Tibial artery (tissue), 4 donors: ENCODE measurements around the gene UBE2E2.

Source experiments
- DNase-seq, 2 donors: peaks; one replicate each; pipeline ENCODE4 v3.0.0-alpha.2; 2019
- H3K27ac ChIP-seq, 2 donors: fragments of 200-600 bp; sonication (generic) in 1 of 2; 1 replicate in 1 of 2; 2 replicates in 1 of 2; pipeline ENCODE4 v1.5.1; 2018 to 2019; ENCODE audit warnings: mild to moderate bottlenecking in 1 of 2
- H3K27me3 ChIP-seq, 2 donors: fragments of 200-600 bp; sonication (generic) in 1 of 2; one replicate each; pipeline versions ENCODE4 v1.5.1 to v1.6.0; 2016 to 2019
- H3K36me3 ChIP-seq, 3 donors: fragments of 200-600 bp; sonication (generic) in 2 of 3; one replicate each; pipeline ENCODE4 v1.5.1; 2016 to 2019; ENCODE audit warnings: mild to moderate bottlenecking in 2 of 3
- H3K4me1 ChIP-seq, 4 donors: fragments of 200-600 bp; sonication (generic) in 2 of 4; 1 replicate in 3 of 4; 2 replicates in 1 of 4; pipeline ENCODE4 v1.5.1; 2016 to 2019
- H3K4me3 ChIP-seq, 2 donors: fragments of 200-600 bp; sonication (generic) in 1 of 2; 1 replicate in 1 of 2; 2 replicates in 1 of 2; pipeline ENCODE4 v1.5.1; 2018 to 2019; ENCODE audit warnings: mild to moderate bottlenecking in 2 of 2
- H3K9me3 ChIP-seq, 3 donors: fragments of 200-600 bp; sonication (generic) in 1 of 3; one replicate each; pipeline ENCODE4 v1.5.1; 2016 to 2019
- intact Hi-C: fragments of 100-400 bp; cut with DNase I; formaldehyde crosslinking; loops from one replicate; pipeline ENCODE4 v1.15.0; 2023; ENCODE audit warnings: low total_unique reads
- TF ChIP-seq, protein P1 (sequence below), 2 experiments: fragments of 200-600 bp in 1 of 2; fragments of 450-650 bp in 1 of 2; IDR thresholded peaks; one replicate each; pipeline ENCODE4 v1.5.1; 2017 to 2019; ENCODE audit warnings: antibody characterized with exemption in 2 of 2, mild to moderate bottlenecking in 1 of 2, moderate library complexity in 1 of 2

The UBE2E2 gene

DNA sequence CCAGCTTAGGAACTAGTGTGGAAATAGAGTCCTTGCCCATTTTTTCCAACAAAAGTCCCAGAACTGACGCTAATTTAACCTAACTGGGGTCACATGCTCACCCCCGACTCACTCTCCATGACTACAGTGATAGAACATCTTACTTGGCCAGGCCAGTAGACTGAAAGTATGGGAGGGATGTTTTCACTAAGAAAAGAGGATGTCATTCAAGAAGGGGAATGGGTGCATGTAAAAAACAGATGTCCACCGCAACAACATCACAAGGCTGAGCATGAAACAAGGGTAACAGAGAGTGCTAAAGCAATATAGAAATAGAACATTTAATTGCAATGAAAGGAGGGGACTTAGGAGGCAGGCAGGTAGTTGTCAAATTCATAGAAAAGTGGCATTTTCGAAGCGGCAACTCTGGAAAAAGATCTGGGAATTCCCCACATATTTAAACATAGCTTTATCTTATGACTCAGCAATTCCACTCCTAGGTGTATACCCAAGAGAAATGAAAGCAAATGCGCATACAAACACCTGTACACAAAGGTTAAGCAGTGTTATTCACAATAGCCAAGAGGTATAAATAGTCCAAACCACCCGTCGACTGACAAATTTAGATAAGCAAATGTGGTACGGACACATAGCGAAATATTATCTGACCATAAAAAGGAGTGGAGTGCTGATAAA, 41.1 kb upstream of the UBE2E2 start:
- intact Hi-C loops: no loop called here
- TF ChIP-seq, protein P1, sequence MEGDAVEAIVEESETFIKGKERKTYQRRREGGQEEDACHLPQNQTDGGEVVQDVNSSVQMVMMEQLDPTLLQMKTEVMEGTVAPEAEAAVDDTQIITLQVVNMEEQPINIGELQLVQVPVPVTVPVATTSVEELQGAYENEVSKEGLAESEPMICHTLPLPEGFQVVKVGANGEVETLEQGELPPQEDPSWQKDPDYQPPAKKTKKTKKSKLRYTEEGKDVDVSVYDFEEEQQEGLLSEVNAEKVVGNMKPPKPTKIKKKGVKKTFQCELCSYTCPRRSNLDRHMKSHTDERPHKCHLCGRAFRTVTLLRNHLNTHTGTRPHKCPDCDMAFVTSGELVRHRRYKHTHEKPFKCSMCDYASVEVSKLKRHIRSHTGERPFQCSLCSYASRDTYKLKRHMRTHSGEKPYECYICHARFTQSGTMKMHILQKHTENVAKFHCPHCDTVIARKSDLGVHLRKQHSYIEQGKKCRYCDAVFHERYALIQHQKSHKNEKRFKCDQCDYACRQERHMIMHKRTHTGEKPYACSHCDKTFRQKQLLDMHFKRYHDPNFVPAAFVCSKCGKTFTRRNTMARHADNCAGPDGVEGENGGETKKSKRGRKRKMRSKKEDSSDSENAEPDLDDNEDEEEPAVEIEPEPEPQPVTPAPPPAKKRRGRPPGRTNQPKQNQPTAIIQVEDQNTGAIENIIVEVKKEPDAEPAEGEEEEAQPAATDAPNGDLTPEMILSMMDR (IDR thresholded peaks at IDR 0.05): no peak
- H3K27me3 ChIP-seq: no peaks in the 10 kb centered on the region
- no peak for DNase-seq
- H3K36me3 ChIP-seq: no peaks in the 10 kb centered on the region
- H3K9me3 ChIP-seq: no peaks in the 10 kb centered on the region
- H3K27ac ChIP-seq: no peak overlapping the region
- H3K4me1 ChIP-seq: peaks cover 0 to 10% (median 5%) of the 10 kb centered on the region in 4 donors
- no peak overlapping the region for H3K4me3 ChIP-seq

DNA sequence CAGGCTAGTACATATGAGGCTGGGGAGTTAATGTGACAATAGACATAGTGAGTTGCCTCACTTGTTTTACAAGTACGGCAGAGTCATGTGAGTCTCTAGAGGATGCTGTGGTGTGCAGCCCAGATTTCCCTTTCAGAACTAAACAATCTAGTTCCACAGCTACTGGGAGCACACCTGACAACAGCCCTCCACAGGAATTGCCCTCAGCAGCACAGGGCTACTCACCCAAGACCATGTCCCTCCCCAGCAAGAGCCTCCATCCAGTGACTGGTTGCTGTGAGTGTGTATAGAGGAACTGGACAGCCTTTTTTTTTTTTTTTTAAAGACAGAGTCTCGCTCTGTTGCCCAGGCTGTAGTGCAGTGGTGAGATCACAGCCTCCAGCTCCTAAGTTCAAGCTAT, 40.2 kb upstream of the UBE2E2 start:
- no peak overlapping the region for H3K4me3 ChIP-seq
- no peak overlapping the region for H3K27ac ChIP-seq
- H3K9me3 ChIP-seq: no peaks in the 10 kb centered on the region
- TF ChIP-seq, protein P1 (IDR thresholded peaks at IDR 0.05): no peak
- H3K4me1 ChIP-seq: peaks cover 0 to 10% (median 5%) of the 10 kb centered on the region in 4 donors
- no peak for DNase-seq
- intact Hi-C loops: no loop called here
- no peaks in the 10 kb centered on the region for H3K36me3 ChIP-seq
- H3K27me3 ChIP-seq: no peaks in the 10 kb centered on the region

DNA sequence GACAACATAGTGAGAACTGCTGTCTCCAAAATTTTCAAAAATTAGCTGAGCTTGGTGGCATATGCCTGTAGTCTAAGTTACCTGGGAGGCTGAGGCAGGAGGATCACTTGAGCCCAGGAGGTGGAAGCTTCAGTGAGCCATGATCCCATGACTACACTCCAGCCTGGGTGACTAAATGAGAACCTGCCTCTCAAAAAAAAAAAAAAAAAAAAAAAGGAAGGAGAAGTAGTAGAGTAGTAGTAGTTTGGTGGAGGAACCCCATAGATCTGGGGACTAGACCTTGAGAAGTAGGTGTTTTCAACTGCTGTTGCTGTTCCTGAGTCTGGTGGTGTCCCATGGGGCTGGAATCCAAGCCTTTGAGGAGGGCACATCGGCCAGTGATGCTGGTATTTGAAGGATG, 38.4 kb upstream of the UBE2E2 start:
- Histone ChIP-seq H3K27ac (no peak overlapping the region), H3K27me3 (no peaks in the 10 kb centered on the region), H3K9me3 (no peaks in the 10 kb centered on the region), H3K4me1 (peaks cover 0 to 6% (median 1%) of the 10 kb centered on the region in 4 donors), H3K36me3 (no peaks in the 10 kb centered on the region), H3K4me3 (no peak overlapping the region)
- TF ChIP-seq, protein P1 (IDR thresholded peaks at IDR 0.05): no peak
- DNase-seq: no peak
- intact Hi-C loops: no loop called here

DNA sequence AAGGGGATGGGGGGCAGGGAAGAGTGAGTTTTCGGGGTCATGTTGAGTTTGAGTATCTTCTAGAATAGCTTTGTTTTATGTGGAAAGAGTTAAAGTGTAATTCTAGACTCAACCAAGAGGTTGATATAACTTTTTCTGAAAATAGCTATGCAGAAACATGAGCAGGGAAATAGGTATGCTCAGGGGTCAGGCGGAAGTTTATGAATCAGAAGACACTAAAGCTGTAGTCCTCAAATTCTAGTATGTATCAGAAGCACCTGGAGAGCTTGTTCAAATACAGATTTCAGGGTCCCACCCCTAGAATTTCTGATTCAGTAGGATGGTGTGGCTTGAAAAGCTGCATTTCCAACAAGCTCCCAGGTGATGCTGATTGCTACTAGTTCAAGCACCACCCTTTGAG, 37.6 kb upstream of the UBE2E2 start:
- no peaks in the 10 kb centered on the region for H3K9me3 ChIP-seq
- no peak for DNase-seq
- H3K4me3 ChIP-seq: no peak overlapping the region
- no peaks in the 10 kb centered on the region for H3K36me3 ChIP-seq
- H3K4me1 ChIP-seq: no peaks in the 10 kb centered on the region
- TF ChIP-seq, protein P1 (IDR thresholded peaks at IDR 0.05): no peak
- H3K27ac ChIP-seq: no peak overlapping the region
- intact Hi-C loops: no loop called here
- no peaks in the 10 kb centered on the region for H3K27me3 ChIP-seq

DNA sequence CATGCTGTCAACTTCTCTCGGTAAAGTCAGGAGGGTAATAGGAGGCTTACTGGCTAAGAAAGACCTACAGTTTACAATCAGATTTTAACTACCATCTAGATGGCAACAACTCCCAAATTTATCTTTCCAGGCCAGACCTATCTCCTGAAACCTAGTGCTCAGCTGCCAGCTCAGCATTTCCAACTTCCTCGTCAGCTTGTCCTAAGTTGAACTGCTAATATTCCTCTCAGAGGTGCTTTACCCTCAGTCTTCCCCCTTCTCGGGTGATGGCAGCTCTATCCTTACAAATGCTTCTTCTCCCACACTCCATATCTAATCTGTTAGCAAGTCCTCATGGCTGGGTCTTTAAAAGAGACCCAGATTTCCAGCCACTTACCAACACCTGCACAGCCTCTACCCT, 36.9 kb upstream of the UBE2E2 start:
- TF ChIP-seq, protein P1 (IDR thresholded peaks at IDR 0.05): no peak
- H3K27ac ChIP-seq: no peak overlapping the region
- no peak overlapping the region for H3K4me3 ChIP-seq
- H3K4me1 ChIP-seq: no peaks in the 10 kb centered on the region
- DNase-seq: no peak
- intact Hi-C loops: no loop called here
- no peaks in the 10 kb centered on the region for H3K27me3 ChIP-seq
- no peaks in the 10 kb centered on the region for H3K9me3 ChIP-seq
- no peaks in the 10 kb centered on the region for H3K36me3 ChIP-seq

DNA sequence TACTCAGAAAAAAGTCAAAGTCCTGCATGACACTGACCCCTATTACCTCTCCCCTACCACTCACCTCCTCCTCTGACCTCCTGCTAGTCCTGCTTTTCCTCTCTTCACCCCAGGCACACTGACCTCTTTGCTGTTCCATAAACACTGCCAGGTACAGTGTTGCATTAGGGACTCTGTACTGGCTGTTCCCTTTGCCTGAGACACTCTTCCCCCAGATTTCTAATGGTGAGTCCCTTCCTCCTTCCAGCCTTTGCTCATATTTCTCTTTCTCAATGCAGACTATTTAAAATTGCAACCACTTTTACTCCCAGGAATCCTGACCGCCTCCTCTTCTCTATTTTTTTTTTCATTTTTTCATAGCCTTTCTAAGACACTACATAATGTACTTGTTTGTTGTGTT, 36.3 kb upstream of the UBE2E2 start:
- no peak overlapping the region for H3K27ac ChIP-seq
- intact Hi-C loops: no loop called here
- no peaks in the 10 kb centered on the region for H3K27me3 ChIP-seq
- H3K36me3 ChIP-seq: no peaks in the 10 kb centered on the region
- no peaks in the 10 kb centered on the region for H3K4me1 ChIP-seq
- H3K9me3 ChIP-seq: no peaks in the 10 kb centered on the region
- DNase-seq: no peak
- TF ChIP-seq, protein P1 (IDR thresholded peaks at IDR 0.05): no peak
- no peak overlapping the region for H3K4me3 ChIP-seq
